Endothelial cell of umbilical vein (primary cell): ENCODE results near the gene KRR1.

Experiments used
- CTCF ChIP-seq, 2 donors: IDR thresholded peaks; 1 replicate in 1 of 2; 2 replicates in 1 of 2; pipeline ENCODE4 v1.5.1; 2011; ENCODE audit warnings: low read length in 2 of 2, mild to moderate bottlenecking in 2 of 2, moderate library complexity in 2 of 2, control low read depth in 1 of 2, inconsistent platforms in 1 of 2, low read depth in 1 of 2; ENCODE audit not compliant: insufficient read depth in 1 of 2; ENCODE audit errors: extremely low read depth in 1 of 2
- EZH2 ChIP-seq: IDR thresholded peaks from 2 replicates; pipeline ENCODE4 v1.6.1; 2012; ENCODE audit warnings: borderline replicate concordance, low read depth, mild to moderate bottlenecking, moderate library complexity, low read length, inconsistent platforms; ENCODE audit not compliant: severe bottlenecking
- FOS ChIP-seq: IDR thresholded peaks from 2 replicates; pipeline ENCODE4 v1.6.1; 2011; ENCODE audit warnings: mild to moderate bottlenecking, low read length, moderate library complexity, borderline replicate concordance; ENCODE audit not compliant: insufficient read depth
- MAX ChIP-seq: IDR thresholded peaks from 2 replicates; pipeline ENCODE4 v1.6.1; 2011; ENCODE audit not compliant: insufficient read depth, insufficient read length
- POLR2A ChIP-seq: IDR thresholded peaks from 2 replicates; pipeline ENCODE4 v1.6.1; 2012; ENCODE audit warnings: low read depth, mild to moderate bottlenecking, control low read depth, low read length
- POLR2AphosphoS5 ChIP-seq: IDR thresholded peaks from 2 replicates; pipeline ENCODE4 v1.6.1; 2012; ENCODE audit warnings: low read depth, mild to moderate bottlenecking, control low read depth, low read length, moderate library complexity; ENCODE audit not compliant: insufficient read depth

GRCh38 chr12:75556311-75556899 is 45.0 kb upstream of the KRR1 start:
- TF ChIP-seq CTCF (IDR thresholded peaks at IDR 0.05; ENCODE audit: extremely low read depth in 1 of 2, insufficient read depth in 1 of 2, low read depth in 1 of 2, low read length in 2 of 2) (no peak), POLR2AphosphoS5 (no peak), FOS (no peak), MAX (no peak), EZH2 (no peak), POLR2A (no peak)
